GM18520 (cell line): ENCODE results near the gene RHOT1.
"Not testable (repeated sequence)": the region's sequence is repeated elsewhere in the genome, so short reads cannot be mapped to it uniquely, and the experiment has no call there.

Experiments
- ATAC-seq: cut with Tn5 transposase; IDR thresholded peaks from one replicate; pipeline ENCODE4 v1.9.1; 2021; ENCODE audit not compliant: unreplicated experiment

Gene RHOT1

GRCh38 chr17:32142038-32142856, at the start of gene RHOT1:
RHOT1 (plus strand) TSS chr17:32142502; CDS start chr17:32142693, 191 bp downstream.
- ATAC-seq: peak; percentile 71

DNA sequence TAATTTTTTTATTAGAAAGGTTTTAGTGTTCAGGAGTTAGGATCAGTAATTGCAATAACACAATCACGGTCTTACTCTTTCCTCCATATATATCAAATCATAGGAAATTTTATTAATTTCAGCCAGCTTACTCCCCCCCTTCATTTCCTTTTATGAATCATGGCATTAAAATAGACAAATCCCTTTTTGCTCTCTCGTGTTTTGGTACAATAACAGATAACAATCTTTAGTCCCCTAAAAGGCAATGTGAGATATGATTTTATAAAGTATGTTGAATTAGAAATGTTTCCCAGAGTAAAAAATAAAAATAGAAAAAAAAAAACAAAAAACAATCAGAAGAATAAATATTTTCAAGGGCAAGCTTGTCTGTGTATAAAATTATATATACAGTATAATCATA, 42.6 kb upstream of the RHOT1 start:
- no peak for ATAC-seq

GRCh38 chr17:32100323-32100722, 42.0 kb upstream of the RHOT1 start:
- not testable (repeated sequence) for ATAC-seq

GRCh38 chr17:32100971-32101631, 41.2 kb upstream of the RHOT1 start:
- ATAC-seq: no peak

- ATAC-seq: no peak
Observed at GRCh38 chr17:32102172-32102571, 40.1 kb upstream of the RHOT1 start.

DNA sequence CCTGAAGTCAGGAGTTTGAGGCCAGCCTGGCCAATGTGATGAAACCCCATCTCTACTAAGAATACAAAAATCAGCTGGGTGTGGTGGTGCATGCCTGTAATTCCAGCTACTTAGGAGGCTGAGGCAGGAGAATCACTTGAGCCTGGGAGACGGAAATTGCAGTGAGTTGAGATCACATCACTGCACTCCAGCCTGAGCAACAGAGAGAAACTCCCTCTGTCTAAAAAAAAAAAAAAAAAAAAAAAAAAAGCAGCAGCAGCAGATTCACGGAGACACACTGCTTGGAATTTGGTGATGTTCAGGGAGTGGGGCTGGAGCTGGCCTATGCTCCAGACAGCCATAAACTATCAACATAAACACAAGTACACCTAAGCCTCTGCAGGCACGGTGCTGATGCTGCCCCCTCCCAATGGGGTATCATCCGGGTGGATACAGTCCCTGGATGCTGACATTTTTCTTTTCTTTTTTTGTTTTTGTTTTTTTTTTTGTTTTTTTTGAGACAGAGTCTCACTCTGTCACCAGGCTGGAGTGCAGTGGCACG, 39.6 kb upstream of the RHOT1 start:
- ATAC-seq: no peak

GRCh38 chr17:32103476-32104113, 38.7 kb upstream of the RHOT1 start:
- no peak for ATAC-seq

DNA sequence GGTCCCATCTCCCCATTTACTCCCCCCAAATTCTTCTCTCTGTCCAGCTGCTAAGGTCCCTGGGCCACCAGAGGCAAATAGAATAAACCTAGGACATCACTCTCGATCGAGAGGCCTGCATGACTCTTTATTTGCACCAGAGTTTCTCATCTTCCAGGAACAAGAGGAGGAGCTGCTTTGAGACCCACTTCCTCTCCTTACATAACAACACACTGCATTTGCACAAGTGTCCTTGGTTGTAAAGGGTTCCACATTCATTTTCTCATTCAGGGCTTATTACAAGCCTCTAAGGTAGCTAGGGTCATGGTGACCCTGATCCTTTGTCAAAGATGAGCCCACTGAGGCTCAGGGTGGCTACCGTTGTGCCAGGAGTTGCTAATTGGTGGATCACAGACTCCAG, 38.1 kb upstream of the RHOT1 start:
- no peak for ATAC-seq

- not testable (repeated sequence) for ATAC-seq
Observed at GRCh38 chr17:32106471-32106981, 35.8 kb upstream of the RHOT1 start.

GRCh38 chr17:32107194-32107593, 35.1 kb upstream of the RHOT1 start:
- ATAC-seq: not testable (repeated sequence)

DNA sequence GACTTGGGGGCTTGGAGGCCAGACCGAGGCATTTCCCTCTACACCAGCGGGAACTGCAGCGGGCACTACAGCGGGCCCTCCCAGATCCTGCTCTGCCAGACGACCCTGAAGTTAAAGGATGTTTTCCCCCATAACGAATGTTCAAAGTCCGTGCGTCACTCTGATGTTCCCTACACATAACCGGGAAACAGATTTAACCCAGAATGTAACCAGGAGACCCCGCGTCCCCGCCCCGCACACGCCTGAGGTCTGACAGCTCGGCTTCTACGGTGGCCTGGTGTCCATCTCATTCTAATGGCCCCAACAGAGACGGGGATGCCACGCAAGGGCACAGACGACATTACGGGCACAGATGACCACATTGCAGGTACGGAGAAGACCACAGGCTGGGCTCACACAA, 31.7 kb upstream of the RHOT1 start:
- no peak for ATAC-seq

DNA sequence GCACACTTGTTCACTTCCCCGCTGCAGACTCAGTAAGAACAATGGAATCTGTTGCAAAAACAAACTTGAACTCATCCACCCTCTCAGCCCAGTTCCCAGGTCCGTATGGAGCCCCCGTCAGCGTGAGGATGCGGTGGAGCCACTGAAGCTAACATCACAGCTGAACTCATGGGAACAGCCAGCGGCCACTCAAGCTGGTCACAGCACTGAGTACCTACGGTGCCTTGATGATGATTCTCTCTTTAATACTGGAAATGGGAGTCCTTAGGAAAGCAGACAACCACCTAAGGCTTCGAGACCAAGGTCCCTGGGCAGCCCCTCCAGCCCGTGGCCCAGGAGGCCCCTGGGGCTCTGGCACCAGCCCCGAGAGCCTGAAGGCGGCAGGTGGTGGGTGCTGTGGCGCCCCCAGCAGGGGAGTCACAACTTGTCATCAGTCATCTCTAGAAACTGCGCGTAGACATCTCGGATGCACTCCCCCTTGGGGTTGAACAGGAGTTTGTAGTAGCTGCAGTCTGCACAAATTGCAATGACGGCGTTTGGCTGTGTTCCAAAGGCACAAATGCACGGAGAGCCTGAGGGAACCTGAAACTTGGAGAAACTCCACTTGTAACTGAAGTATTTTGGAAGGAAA, 31.0 kb upstream of the RHOT1 start:
- ATAC-seq: no peak

GRCh38 chr17:32112416-32112815, 29.9 kb upstream of the RHOT1 start:
- no peak for ATAC-seq

DNA sequence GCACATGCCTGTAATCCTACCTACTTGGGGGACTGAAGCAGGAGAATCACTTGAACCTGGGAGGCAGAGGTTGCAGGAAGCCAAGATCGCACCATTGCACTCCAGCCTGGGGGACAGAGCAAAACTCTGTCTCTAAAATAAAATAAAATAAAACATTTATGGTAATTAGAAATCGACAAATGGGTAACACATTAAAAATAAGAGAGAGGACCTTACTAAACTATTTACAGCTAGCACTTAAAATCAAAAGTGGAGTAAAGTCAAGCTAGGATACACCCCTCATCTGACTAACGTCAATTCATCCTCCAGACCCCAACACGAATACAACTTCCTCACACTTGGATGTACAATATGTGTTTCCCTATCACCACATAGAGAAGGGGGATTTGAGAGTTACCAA, 27.8 kb upstream of the RHOT1 start:
- no peak for ATAC-seq

DNA sequence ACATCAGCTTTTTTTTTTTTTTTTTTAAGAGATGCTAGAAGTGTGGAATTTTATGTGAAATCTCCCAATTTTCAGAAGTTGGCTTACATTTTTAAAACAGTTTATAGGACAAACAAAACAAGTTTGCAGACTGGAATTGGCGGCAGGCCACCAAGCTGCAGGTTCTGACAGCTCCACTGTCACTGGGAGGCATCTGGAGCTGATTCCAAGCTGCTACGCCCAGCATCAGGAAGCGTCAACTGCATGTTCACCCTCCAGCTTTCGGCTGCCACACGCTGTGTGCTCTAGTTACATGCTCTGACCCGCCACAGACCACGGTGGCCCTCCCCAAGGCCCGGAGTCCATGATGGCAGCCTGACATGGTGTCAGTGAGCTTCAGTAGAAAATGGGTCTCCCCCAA, 26.8 kb upstream of the RHOT1 start:
- not testable (repeated sequence) for ATAC-seq

GRCh38 chr17:32116937-32117336, 25.4 kb upstream of the RHOT1 start:
- ATAC-seq: no peak

- ATAC-seq: no peak
Observed at GRCh38 chr17:32117399-32117798, 24.9 kb upstream of the RHOT1 start.

- ATAC-seq: not testable (repeated sequence)
Observed at GRCh38 chr17:32118088-32118487, 24.2 kb upstream of the RHOT1 start.

GRCh38 chr17:32118835-32119234, 23.5 kb upstream of the RHOT1 start:
- ATAC-seq: no peak

GRCh38 chr17:32120141-32120540, 22.2 kb upstream of the RHOT1 start:
- no peak for ATAC-seq

DNA sequence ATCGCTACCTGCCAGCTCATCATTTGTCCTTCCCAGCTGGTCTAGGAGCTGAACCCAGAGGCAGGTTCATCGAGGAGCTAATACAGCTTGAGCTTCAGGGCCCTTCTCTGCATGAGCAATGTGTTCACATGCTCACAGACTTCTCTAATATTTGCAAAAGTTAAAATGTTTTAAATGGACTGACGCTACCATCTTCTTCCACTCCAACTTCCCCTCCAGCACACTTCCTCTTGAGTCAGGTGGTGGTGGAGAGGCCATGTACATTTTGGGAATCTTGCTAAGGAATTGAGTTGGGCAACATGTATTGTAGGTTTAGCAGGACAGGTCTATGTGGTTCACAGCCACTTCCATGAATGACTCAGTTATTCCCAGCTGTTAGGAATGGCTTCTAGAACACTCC, 21.6 kb upstream of the RHOT1 start:
- no peak for ATAC-seq
